Measurements from ENCODE around the gene FCHO1.

FCHO1 gene

DNA sequence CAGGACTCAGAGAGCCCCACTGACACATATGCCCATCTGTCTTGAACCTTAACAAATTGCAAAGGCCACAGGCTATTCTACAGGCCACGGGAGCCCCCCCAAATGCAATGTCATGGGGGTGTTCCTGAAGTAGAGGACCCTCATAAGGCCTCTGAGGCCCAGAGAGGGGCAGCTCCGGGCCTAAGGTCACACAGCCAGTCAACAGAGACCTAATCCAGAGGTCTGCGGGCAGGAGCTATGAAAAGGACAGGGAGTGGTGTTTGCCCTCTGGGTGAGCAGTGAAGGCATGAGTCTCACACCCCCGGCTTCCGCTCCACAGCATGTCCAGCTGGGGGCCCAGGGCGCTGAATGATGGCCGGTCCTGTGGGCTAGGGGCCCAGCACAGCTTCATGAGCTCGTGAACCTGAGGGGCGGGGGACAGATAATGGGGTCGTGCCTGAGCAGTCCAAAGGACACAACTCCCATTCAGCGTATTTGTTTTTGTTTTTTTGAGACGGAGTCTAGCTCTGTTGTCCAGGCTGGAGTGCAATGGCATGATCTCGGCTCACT lies 75.3 kb downstream of the FCHO1 start:
- TF ChIP-seq, protein P1, sequence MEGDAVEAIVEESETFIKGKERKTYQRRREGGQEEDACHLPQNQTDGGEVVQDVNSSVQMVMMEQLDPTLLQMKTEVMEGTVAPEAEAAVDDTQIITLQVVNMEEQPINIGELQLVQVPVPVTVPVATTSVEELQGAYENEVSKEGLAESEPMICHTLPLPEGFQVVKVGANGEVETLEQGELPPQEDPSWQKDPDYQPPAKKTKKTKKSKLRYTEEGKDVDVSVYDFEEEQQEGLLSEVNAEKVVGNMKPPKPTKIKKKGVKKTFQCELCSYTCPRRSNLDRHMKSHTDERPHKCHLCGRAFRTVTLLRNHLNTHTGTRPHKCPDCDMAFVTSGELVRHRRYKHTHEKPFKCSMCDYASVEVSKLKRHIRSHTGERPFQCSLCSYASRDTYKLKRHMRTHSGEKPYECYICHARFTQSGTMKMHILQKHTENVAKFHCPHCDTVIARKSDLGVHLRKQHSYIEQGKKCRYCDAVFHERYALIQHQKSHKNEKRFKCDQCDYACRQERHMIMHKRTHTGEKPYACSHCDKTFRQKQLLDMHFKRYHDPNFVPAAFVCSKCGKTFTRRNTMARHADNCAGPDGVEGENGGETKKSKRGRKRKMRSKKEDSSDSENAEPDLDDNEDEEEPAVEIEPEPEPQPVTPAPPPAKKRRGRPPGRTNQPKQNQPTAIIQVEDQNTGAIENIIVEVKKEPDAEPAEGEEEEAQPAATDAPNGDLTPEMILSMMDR (IDR thresholded peaks at IDR 0.05): no peak

DNA sequence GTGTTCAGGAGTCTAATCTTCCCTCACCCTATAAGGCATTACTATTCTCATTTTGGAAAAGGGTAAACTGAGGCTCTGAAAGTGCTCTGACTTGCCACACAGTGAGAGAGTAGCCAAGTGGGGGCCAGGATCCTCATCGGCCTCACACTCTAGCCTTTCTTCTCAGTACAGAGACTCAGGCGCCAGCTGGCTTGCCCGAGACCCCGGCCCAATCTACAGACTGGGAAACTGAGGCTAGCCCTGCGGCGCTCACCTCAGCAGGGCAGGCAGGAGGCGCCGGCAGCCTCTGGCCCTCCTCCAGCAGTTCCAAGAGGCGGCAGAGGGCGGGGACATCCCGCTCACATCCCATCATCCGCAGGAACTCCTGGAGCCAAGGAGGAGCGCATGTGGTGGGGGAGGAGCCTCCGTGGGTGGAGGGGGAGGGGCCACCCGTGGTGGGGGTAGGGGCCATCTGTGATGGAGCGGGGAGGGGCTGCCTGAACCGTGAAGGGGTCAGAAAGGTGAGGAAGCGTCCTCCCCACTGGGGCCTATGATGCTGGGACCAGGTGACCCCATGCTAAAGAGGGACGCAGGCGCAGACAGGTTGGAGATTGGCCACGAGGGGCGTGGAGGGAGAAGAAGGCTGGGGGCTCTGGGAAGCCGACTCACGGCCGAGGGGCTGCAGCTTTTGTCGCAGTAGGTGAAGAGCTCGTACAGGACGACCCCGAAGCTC lies 78.7 kb downstream of the FCHO1 start:
- TF ChIP-seq, protein P1 (IDR thresholded peaks at IDR 0.05): no peak

DNA sequence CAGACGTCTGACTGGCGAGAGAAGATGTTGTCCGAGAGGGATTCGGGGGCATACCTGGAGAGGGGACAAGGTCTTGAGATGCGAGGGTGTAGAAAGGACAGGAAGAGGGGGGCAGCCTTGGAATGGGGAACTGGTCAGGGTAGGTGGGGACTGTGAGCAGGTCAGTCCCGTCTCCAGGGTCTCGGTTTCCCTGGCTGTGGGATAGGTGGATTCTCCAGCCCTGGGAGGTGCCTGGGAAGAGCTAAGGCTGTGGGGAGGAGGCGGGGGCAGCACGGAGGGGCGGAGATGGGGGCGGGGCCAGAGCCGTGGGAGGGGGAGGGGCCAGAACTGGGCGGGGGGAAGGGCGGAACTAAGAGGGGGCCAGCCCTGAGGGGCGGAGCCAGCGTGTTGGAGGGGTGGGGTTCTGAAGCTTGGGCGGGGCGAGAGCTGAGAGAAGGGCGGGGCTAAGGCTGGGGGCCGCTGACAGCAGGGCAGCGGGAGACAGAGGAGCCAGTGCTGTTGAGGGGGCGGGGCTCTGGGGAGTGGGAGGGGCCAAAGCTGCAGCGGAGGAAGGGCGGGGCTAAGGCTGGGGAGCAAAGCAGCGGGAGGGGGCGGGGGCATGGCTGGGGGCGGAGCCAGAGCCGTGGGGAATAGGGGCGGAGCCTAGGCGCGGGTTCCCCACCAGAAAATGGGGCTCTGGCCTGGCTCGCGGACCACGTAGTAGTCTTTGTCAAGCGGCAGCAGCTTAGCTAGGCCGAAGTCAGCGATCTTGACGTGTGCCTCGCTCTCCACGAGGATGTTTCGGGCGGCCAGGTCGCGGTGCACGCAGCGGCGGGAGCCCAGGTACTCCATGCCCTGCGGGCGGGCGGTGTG lies 79.5 kb downstream of the FCHO1 start:
- TF ChIP-seq, protein P1 (IDR thresholded peaks at IDR 0.05): no peak

DNA sequence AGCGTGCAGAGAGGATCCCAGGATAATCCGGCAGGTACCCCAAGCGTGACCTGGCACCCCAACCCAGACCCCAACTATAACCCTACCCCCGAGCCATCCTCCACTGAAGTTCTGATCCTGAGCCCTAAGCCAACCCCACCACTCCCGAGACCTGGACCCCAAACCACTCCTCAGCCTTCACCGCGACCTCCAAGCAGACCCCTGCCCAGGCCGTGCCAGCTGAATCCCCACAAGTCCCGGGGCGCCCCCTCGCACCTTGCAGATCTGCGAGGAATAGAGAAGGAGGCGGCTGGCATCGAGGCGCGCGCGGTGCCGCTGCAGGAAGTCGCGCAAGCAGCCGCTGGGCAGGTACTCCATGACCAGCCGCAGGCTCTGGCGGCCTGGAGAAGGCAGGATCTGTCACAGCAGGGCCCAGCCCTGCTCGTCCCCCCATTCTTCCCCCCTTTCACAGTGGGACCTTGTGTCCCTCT lies 80.2 kb downstream of the FCHO1 start:
- TF ChIP-seq, protein P1 (IDR thresholded peaks at IDR 0.05): no peak

DNA sequence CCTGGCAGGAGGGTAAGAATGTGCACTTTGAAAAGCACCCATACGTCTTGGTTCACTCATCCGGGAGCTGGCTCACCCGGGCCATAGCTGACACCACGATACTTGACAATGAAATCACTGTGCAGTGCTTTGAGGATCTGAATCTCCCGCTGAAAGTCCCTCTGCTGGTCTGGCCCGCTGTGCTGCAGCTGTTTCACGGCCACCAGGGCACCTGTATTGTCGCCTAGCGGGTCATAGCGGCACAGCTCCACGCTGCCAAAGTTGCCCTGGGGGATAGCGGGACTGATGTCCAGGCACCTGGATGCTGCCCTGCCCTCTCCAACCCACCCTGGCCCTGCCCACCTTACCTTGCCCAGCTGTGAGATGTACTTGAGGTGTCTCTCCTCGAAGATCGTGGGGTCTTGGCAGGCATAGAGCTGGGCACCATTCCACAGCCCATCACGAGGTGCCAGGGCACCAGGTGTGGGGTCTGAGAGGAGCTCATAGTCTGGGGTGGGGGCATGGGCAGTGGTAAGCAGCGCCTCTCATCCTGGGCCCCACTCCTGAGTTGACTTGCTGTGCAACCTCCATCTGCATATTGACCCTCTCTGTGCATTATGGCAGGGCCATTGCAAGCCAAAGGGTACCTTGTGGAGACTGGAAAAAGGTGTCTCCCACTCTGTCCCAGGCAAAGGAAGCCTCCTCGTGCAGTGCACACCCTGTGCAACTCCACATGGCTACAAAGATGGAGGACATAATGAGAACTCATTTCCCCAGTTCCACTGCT lies 81.3 kb downstream of the FCHO1 start:
- TF ChIP-seq, protein P1 (IDR thresholded peaks at IDR 0.05): no peak

DNA sequence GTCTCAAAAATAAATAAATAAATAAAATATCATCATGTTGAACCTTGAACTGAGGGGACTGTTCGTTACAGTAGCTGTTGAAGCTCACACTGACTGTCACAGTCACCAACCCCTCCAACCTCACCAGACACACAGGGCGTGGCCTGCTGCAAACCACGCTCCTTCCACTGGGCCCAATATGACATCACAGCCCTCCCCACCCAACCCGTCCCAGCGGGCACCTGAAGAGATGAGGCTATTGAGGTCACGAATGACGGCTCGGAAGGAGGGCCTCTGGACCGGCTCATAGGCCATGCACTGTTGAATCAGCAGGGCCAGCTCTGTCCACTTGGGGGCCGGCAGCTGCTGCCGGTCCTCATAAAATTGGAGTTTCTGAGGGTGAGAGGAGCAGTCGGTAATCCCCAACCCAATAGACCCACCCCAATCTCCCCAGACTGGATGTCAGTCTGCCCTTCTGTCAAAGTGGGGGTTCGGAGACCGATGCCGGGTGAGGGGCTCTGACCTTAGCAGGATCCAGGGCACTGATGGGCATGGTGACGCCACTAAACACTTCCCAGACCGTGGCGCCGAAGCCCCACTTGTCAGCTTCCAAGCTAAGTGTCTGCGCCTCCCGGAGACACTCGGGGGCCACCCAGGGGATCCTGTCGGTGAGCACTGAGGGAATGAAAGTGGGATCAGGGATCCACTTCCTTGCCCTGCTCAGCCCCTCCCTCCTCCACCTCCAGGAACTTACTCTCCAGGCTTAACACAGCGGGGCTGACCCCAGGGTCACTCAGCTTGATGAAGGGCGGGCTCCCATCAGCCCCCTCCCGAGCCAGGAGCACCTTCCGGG lies 83.3 kb downstream of the FCHO1 start:
- TF ChIP-seq, protein P1 (IDR thresholded peaks at IDR 0.05): no peak

Measured in LNCAP (cell line).